ENCODE data around the gene IL17RB. TPM values are rescaled to one million over a fixed set of nuclear protein-coding genes. Genes with fewer than 3 reads are reported as not detected.
A peak's percentile ranks its signal among the peaks of the same experiment; 100 is the strongest.

Gene IL17RB
- total RNA-seq, 1 experiment from 2014 or later = 0.25 TPM

DNA sequence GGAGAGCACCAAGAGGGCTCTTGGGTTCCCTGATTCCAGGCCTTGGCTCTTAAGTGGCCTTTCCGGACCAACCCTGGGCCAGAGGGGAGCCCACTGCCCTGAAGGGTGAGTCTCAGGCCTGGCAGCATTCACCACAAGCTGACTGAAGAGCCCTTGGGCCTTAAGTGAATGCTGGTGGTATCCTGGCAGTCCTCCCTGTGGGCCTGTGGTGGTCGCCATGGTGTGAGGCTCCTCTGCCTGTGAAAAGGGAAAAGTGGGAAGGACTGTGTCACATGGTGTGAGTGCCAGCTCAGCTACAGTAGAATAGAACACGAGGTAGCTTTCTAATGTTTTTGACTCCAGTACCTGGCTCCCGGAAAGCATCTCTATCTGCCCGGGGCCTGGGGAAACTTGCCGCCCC is 15.4 kb upstream of the IL17RB start:
- DNase-seq (ENCODE audit: low read depth) = no peak

DNA sequence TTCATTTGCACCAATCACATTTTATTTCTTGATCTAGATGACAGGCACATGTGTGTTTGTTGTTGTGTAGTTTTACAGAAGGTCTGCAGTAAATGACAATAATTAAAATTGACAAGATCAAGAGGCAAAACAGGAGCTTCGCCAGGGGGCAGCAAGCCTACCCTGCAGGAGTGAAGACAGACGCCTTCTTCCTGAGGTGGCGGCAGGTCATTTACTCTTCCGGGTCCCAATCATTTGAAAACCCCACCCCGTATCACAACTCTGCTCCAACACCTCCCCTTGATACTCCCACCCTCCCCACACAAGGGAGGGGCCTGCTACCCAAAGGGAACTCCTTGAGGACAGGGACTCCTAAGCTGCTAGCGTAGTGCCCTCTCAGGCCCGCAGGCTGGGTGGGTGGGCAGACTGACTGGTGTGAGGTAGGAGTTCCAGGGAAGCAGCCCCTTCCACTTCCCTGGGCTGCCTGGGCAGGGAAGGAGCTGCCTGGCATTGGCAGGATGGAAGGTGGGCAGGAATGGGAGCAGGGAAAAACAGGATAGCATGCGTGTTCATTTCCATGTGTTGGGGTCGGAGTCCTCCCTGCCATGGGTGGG is 13.2 kb upstream of the IL17RB start:
- no peak for DNase-seq (ENCODE audit: low read depth)

DNA sequence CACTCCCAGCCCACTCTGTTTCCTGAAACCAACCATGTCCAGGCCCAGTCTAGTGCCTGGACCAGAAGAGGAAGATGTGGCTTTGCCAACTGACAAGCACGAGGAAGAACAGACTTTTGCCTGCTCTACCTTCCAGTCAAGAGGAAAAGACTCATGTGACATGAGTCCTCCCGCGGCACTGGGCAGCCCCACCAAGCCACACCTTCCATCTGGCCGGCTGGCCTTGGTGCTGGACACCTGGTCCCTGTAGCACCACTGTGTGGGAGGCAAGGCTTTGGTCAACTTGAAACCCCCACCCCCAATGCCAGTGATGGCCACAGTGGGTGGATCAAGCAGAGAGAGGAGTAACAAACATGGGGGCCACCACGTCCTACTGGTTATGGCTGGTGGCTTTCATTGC is 12.7 kb upstream of the IL17RB start:
- DNase-seq (ENCODE audit: low read depth) = no peak

DNA sequence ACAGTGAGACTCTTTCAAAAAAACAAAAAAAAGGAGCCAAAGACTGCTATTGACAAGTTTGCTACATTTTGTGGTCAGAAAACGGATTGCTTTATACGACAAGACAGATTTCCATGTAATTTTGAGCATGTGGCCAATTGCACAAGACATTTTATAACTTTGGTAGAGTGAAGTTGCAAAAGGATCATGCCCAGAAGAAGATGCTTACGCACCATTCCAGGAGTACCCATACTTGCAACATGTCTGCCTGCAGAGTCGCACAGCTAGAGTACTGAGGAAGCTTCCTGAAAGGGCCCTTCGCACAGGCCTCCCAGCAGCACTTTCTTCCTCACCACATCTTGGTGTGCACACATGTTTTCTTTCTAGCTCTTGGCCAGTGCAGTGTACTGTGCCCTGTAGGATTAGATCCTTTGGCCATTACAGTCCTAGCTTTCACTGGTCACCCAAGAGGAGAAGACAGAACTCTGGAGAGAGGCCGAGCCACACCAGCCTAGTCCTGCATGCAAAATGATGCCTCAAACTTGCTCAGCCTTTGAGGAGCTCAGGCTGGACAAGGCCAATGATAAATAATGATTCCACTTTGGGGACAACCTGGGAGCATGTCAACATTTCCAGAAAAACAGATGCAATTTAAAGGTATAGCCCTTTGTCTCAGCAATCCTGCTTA is 11.8 kb upstream of the IL17RB start:
- DNase-seq (ENCODE audit: low read depth) = no peak

DNA sequence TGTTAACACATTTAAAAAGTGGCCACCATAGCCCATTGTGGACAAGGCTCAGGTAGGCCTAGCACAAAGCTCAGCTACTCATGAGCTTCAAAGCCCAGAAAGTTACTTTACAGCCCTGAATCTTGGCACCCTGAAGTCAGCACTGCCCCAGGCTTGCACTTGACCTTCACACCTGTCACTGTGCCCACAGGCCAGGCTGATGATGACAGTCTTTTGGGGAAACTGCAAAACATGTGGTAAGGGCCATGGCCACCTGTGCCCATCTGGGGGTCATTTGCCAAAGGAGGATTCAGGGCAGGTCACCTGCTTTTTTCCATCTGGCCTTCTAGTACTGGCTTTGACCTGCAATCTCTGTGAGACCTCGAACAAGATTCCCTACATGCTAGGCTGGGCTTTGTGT is 11.1 kb upstream of the IL17RB start:
- DNase-seq (ENCODE audit: low read depth) = no peak

DNA sequence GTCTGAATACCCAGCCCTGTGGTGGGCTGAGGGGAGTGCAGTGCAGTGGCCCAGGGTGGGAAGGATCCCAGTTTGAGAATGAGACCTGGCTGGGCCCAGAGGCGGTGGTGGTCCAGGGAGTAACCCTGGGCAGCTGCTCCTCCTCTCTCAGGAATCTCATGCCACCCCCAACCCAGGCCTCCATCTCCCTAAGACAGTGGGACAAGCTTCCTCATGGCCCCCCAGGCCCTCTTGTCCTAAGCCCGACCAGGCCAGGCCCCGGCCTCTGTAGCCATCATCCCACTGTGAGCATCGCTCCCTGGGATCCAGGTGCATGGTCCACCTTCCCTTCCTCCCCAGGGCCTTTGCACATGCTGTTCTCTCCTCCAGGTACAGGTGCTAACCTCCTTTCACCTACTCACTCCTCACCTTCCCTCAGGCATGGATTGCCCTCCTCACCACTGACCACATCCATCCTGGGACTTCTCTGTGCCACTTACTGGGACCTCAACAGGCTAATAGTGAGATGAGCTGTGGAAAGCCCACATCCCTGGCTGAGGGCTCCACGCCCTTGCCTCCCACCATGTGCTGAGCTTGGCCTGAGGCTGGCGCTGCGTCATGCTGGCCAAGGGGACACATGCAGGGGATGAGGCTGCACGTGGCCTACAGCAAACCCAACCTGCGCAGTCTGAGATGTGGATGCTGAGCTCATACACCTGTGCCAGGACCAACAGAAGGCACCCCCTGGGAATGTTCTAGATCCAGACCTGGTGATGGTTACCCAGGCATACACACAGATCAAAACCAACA is 10.1 kb upstream of the IL17RB start:
- DNase-seq (ENCODE audit: low read depth) = no peak

DNA sequence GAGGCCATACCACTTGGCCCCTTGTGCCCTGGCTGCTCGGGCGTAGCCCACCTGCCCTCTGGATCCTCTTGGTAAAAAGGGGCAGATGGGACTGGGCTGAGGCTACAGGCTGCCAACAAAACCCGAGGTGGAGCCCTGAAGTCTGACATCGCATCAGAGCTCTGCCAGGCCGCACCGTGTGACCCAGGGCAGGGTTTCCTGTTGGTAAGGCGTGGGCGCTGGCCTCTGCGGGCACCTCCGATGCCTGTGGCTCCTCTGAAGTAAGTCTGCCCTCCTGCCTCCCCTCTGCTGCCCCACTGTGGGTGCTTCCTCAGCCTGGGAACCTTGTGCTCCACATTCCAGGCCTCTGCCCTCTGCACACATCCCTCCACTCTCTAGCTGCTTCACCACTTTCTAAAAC is 9.0 kb upstream of the IL17RB start:
- no peak for DNase-seq (ENCODE audit: low read depth)

DNA sequence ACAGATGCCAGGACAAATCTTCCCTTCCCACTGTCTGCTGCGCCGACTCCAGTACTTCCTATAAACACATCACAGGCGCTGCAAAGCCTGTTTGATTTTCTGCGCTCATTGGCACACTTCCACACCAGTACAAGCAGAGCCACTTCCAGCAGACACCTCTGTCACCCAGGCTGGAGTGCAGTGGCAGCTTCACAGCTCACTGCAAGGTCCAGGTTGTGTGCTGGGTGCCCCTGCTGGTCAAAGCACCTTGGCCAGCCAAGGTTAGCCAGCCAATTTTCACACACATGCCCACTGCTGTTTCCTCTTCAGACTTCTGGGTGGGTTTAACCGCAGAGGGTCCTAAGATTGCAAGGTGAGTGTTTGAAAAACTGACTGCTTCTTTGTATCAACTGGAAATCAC is 5.1 kb upstream of the IL17RB start:
- DNase-seq (ENCODE audit: low read depth) = no peak

DNA sequence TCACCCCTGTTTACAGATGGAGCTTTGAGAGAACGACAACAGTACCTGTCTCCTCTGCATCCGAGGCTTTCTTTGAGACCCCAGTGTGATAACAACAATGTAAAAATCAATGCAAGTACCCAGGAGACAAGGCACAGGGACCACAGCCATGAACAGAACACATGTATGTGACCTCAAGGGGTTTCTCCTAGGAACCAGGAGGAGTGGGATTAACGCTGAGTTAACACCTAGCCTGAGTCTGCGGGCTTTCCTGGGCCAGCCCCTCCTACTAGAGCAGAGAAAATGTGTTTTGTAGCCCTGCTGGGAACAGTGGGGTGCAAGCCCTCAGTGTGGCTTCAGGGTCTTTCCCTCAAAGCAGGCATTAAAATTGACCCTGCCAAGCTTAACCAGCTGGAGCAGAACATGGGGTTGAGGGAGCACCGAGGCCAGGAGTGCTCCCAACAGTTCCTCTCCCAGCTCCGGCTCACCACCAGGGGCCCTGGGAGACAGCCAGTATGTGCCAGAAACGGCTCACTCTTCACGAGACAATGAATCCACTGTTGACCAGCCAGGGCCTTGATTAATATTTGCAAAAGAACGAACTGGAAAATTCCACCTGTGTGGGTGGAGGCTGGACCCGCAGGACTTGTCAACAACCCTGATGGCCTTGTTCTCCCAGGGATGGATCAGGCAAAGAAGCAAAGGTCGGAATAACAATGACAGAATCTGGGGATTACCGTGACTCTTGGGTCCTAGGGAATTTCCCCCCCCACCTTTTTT is 3.8 kb upstream of the IL17RB start:
- peak; percentile 12 for DNase-seq (ENCODE audit: low read depth)

DNA sequence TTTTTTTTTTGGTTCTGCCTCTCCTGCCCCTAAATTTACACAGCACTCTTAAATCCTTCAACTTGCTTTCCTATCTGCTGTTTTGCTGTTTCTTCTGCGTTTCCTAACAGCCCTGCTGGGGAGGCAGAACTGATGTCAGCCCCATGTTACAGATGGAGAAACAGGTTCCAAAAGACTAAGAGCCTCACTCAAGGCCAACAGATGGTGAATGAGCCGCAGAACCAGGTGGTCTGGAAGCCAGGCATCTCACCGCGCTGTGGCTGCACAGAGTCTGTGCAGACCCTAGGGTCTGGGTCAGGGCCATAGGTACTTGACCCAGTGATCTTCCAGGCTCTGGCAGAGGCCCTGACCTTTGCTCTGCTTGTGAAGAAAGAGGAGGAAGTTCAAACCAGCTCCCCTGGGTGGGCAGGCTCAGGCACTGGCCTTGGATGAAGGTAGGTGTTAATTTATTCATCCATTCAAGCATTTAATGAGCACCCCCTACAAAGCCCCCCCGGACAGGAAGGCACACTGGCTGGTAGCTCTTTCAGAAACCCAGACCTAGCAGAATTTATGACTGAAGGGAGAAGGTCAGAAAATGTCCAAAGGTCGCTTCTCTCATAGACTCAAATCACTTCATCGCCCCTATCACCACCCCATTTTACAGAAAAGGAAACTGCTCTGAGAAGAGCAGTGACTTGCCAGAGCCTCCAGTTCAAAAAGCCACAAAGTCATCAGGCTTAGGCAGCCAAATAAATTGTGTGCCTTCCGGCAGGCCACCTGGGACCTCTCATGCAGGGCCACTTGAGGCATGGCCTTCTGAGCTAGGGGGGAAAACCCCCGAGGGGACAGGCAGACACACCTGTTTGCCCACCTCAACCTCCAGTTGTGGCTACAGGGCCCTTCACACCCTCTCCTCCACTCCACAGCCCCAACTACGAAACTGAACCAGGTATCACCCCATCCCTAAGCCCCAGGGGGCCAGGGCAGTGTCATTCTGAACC is 2.9 kb upstream of the IL17RB start:
- no peak for DNase-seq (ENCODE audit: low read depth)

DNA sequence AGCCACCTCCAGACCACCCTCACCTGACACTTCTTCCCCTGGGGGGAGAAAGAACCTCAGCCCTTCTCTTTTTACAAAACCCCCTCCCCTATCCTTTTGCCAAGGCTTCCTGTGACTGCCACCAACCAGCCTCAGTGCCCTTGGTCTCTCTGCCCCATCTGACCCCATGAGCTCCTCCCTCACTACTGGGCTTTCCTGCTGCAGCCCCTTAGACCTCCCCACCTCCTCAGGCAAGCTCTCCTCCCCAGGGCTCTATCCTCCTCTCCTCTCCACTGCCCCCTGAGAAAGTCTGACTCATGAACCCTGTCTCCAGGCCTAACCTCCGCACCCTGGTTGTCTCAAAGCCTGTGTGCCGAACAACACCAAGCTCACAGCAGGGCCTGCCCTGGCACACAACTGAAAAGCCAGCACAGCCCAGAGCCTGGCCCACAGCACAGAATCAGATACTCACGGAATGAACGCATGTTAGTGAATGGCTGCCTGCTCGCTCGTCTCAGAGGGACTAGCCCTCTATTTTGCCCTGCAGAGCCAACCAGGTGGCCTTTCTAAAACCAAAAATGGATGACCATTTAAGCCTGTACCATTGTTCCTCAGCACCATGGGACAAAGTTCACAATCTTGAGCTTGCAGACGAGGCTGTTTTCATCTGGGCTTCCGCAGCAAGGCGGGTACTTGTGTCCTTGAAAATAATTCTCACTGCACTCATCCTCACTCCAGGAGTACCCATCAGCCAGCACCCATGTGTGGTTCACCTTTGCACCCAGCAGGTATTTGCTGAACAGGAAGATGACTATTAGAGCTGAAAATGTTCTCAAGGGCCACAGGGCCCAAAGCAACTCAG is 1.9 kb upstream of the IL17RB start:
- DNase-seq (ENCODE audit: low read depth) = no peak

DNA sequence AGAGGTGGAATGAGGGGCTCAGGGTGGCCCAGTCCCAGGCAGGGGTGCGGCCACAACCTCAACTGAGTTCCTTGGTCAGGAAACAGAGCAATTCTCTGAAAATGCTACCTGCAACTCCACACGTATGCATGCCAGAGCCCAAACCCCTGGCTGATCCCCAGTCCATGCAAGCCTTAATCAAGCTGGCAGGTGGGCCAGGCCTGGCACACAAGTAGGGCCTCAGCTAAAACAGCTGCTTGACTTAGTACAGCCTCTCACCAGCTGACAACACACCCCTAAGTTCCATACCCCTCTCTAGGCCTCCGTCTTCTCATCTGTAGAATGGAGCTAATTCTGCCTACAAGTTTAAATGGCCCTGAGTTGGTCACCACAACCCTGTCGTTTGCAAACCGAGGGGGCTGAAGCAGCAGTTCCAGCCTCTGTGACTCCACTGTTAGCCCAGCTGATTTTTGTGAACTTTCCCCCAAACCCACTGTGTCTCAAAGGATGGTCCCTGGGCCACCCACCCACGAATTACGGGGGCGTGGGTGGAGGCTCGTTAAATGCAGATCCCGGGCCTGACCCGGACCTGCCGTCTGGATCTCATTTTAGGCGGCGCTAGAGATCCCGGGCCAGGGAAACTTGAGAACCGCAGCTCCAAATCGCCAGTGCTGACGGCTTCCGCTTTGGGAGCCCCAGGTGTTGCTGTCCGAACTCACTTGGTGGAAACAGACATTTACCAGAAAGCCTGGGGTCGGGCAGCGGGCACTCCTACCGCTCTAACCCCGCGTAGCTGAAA is 1.1 kb upstream of the IL17RB start:
- DNase-seq (ENCODE audit: low read depth) = peak; percentile 34

DNA sequence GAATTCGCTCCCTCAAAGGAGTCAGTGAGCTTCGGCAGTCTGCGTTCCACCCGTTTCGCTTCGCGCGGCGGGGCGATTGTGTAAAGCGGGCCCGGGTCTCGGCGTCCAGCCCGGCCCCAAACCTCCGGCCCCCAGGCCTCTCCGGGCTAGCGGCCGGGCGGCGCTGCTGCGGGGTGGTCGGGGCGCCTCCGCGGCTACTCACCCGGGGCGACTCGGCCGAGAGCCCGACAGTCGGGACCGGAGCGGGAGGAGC is 561 bp upstream of the IL17RB start:
- DNase-seq (ENCODE audit: low read depth) = no peak

DNA sequence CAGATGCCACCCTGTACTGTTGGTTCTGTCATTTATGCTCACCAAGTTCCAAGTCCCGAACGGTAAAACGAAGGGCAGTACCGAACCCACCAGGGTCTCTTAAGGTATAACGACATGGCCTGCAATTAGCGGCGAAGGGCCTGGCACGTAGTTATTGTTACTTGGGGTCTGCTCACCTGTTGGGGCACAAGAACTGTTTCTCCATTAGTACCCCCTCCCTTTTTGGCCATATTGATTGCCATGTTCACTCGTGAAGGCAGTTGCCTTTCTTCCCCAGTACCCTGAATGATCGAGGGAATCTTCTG is 435 bp downstream of the IL17RB start:
- no peak for DNase-seq (ENCODE audit: low read depth)

DNA sequence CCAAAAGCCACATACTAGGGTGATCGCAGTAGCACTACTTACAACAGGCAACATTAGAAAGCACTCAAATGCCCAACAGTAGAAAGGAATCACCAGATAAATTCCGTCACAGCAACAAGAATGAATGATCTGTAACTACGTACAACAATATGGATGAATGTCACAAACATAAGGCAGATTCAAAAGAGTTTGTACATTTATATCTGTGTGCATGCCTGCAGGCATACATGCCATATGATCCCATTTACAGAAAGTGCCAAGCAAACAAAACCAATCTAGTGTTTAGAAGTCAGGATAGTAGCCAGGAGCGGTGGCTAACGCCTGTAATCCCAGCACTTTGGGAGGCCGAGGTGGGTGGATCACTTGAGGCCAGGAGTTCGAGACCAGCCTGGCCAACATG is 3.5 kb downstream of the IL17RB start:
- DNase-seq (ENCODE audit: low read depth) = no peak

DNA sequence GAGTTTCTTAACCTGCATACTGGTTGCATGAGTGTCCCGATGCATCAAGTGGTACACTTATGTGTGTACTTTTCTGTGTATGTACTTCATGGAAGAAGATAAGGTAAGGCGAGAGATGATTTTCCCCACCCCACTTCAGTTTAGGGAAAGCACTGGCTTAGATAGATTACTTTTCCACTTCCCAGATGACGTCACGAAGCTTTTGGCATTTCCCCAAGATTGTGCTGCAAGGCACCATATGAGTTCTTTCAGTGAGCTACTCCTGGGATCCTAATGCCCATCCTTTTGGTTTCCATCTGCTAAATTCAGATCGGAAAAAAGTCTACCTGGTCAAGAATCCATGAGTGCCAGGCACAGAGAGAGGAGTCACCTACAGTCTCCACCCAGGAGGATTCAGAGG is 4.5 kb downstream of the IL17RB start:
- peak; percentile 13 for DNase-seq (ENCODE audit: low read depth)

DNA sequence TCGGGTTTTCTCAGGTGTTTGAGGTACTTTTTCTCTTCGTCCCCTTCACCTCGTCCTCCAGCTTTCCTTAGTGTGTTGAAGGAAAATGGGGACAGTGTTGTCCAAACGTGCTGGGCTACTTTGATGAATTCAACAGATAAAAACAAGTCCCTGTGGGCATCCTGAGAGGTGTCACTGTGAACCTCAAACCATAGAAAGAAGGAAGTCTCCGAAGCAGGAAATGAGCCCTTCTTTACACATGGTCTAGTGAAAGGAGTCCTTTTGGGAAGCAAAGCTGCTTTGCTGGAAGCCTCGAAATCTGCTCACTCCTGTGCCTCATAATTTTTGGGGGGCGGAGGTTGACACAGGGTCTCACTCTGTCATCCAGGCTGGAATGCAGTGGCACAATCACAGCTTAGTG is 10.6 kb downstream of the IL17RB start:
- no peak for DNase-seq (ENCODE audit: low read depth)

DNA sequence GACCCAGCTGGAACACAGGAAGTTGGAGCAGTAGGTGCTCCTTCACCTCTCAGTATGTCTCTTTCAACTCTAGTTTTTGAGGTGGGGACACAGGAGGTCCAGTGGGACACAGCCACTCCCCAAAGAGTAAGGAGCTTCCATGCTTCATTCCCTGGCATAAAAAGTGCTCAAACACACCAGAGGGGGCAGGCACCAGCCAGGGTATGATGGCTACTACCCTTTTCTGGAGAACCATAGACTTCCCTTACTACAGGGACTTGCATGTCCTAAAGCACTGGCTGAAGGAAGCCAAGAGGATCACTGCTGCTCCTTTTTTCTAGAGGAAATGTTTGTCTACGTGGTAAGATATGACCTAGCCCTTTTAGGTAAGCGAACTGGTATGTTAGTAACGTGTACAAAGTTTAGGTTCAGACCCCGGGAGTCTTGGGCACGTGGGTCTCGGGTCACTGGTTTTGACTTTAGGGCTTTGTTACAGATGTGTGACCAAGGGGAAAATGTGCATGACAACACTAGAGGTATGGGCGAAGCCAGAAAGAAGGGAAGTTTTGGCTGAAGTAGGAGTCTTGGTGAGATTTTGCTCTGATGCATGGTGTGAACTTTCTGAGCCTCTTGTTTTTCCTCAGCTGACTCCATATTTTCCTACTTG is 11.9 kb downstream of the IL17RB start:
- no peak for DNase-seq (ENCODE audit: low read depth)

DNA sequence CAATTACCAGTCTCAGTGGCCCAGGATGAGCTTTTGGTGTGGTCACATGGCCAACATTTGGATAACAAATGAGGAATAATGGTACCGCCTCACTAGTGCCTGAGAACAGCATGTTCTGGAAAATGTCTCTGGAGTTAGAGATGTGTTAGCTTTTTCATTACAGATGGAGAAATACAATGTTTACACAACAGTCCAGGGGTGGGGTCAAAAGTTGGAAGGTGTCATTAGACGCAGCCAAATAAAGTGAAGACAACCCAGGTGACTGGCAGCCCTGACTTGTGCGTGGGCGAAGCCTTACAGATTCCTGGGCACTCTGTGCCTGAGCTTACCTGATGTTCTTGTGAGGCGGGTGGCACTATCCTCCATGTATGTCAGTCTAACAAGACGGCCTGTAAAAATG is 12.8 kb downstream of the IL17RB start:
- no peak for DNase-seq (ENCODE audit: low read depth)

DNA sequence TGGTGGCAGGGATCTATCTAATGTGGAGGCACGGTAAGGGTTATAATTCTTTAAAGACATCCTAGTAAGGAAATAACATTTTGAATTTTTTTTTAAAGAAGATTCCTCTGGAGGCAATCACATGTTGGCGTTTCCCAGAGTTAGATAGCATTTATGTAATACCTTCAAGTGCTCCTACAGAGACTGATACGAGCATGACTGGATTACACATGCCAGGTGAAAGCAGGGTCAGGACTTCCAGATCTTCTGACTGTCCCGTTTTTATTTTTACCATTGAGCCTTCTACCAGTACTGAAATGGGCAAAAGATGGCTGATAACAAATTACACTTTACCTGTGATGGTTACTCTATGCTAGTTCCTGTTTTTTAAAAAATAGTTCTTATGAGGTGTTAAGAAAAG is 13.8 kb downstream of the IL17RB start:
- DNase-seq (ENCODE audit: low read depth) = no peak
